Naive thymus-derived CD4-positive, alpha-beta T cell (primary cell): ENCODE data around the gene S100A14. TPM values are rescaled to one million over a fixed set of nuclear protein-coding genes. Genes with fewer than 3 reads are reported as not detected.

Experiments used
- ATAC-seq: fragments of 150-1000 bp; cut with Tn5 transposase; 2 replicates; pipeline ENCODE4 v1.10.0; 2021; ENCODE audit warnings: mild to moderate bottlenecking, moderate library complexity
- CTCF ChIA-PET: fragments of 350-600 bp; sonication (Branson Sonifier 250); formaldehyde crosslinking; loops from one replicate; lab custom pipeline; 2021; ENCODE audit warnings: antibody characterized with exemption; lab: Charles Lee
- POLR2A ChIA-PET: fragments of 350-600 bp; sonication (Branson Sonifier 250); formaldehyde crosslinking; loops from one replicate; lab custom pipeline; 2021; ENCODE audit warnings: antibody characterized with exemption, inconsistent platforms; lab: Charles Lee
- DNase-seq, 9 donors: peaks; one replicate each; pipeline versions ENCODE4 v3.0.0 to v3.0.0-alpha.2; 2020 to 2022; ENCODE audit warnings: mixed read lengths in 1 of 9
- H3K27ac ChIP-seq: one replicate; pipeline ENCODE4 v1.7.0; 2013; ENCODE audit warnings: mild to moderate bottlenecking, low read depth, low read length, moderate library complexity
- H3K27me3 ChIP-seq, 2 donors: one replicate each; pipeline ENCODE4 v1.7.0; 2013; ENCODE audit warnings: low read length in 2 of 2, mild to moderate bottlenecking in 2 of 2, moderate library complexity in 2 of 2; ENCODE audit not compliant: control insufficient read depth in 2 of 2, insufficient read depth in 2 of 2
- H3K36me3 ChIP-seq, 3 experiments: 1 replicate in 2 of 3; 2 replicates in 1 of 3; pipeline ENCODE4 v1.7.0; 2013; ENCODE audit warnings: low read length in 3 of 3, mild to moderate bottlenecking in 3 of 3, moderate library complexity in 1 of 3; ENCODE audit not compliant: insufficient read depth in 3 of 3, control insufficient read depth in 2 of 3
- H3K4me1 ChIP-seq, 2 donors: one replicate each; pipeline ENCODE4 v1.7.0; 2013; ENCODE audit warnings: low read length in 2 of 2, mild to moderate bottlenecking in 2 of 2, moderate library complexity in 1 of 2; ENCODE audit not compliant: control insufficient read depth in 2 of 2, insufficient read depth in 2 of 2
- H3K4me3 ChIP-seq: 2 replicates; pipeline ENCODE4 v1.7.0; 2013; ENCODE audit warnings: mild to moderate bottlenecking, low read length
- H3K9me3 ChIP-seq, 3 experiments: 1 replicate in 2 of 3; 2 replicates in 1 of 3; pipeline ENCODE4 v1.7.0; 2013; ENCODE audit warnings: low read length in 3 of 3; ENCODE audit not compliant: control insufficient read depth in 2 of 3
- H3K27ac Mint-ChIP-seq, 9 donors: one replicate each; pipeline ENCODE4 v1.8.0; 2020 to 2022; ENCODE audit warnings: mixed read lengths in 9 of 9, mild to moderate bottlenecking in 8 of 9, moderate library complexity in 5 of 9, inconsistent platforms in 2 of 9
- H3K27me3 Mint-ChIP-seq, 5 donors: one replicate each; pipeline ENCODE4 v1.8.0; 2021 to 2022; ENCODE audit warnings: mixed read lengths in 5 of 5, mild to moderate bottlenecking in 1 of 5
- H3K36me3 Mint-ChIP-seq, 5 donors: one replicate each; pipeline ENCODE4 v1.8.0; 2020 to 2022; ENCODE audit warnings: mixed read lengths in 5 of 5, mild to moderate bottlenecking in 3 of 5, inconsistent platforms in 1 of 5
- H3K4me1 Mint-ChIP-seq, 7 donors: one replicate each; pipeline ENCODE4 v1.8.0; 2020 to 2022; ENCODE audit warnings: mixed read lengths in 7 of 7, mild to moderate bottlenecking in 3 of 7, inconsistent platforms in 1 of 7
- H3K4me3 Mint-ChIP-seq, 10 donors: one replicate each; pipeline ENCODE4 v1.8.0; 2020 to 2022; ENCODE audit warnings: mild to moderate bottlenecking in 10 of 10, mixed read lengths in 10 of 10, moderate library complexity in 6 of 10, inconsistent platforms in 2 of 10
- H3K9me3 Mint-ChIP-seq, 11 donors: one replicate each; pipeline ENCODE4 v1.8.0; 2020 to 2022; ENCODE audit warnings: mixed read lengths in 11 of 11, mild to moderate bottlenecking in 4 of 11, inconsistent platforms in 1 of 11, moderate library complexity in 1 of 11
- intact Hi-C, 2 donors: fragments of 100-400 bp; cut with micrococcal nuclease; formaldehyde crosslinking; loops; one replicate each; pipeline ENCODE4 v1.15.1; 2023
- polyA plus RNA-seq, 2 donors: library from polyadenylated mRNA; unstranded; fragments of 300-500 nt; fragmentation: Illumina TruSeq; gene quantifications; one replicate each; pipeline ENCODE4 v1.2.3, GENCODE V29; 2021
- total RNA-seq, 6 experiments: library from RNA in 5 of 6; stranded (reverse) in 5 of 6; gene quantifications; 1 replicate in 5 of 6; 2 replicates in 1 of 6; pipeline ENCODE4 v1.2.3 and lab custom pipeline; 2021 to 2026

Gene S100A14
- total and polyA plus RNA-seq, 7 experiments from 2014 or later, result not detected

- H3K27ac ChIP-seq, result no peak overlapping the region
- intact Hi-C loops, result loop anchor here (5.0 to 10.0 kb wide), 4 partner anchors 98 to 292 kb away; partner anchors contain the start of genes GATAD2B (in 1 of the 2) and S100A9 (in 1 of the 2)
- H3K36me3 ChIP-seq, result peaks cover 0 to 8% (median 0%) of the 10 kb centered on the region in 3 experiments
- peaks cover 2 to 6% of the 10 kb centered on the region in 2 donors for H3K4me1 ChIP-seq
- H3K9me3 ChIP-seq, result no peaks in the 10 kb centered on the region
- H3K4me3 Mint-ChIP-seq, result no peak overlapping the region
- CTCF ChIA-PET, result interaction anchor here (0.7 kb wide), 1 partner anchor 120 kb away, joined by 3 read pairs; no protein-coding TSS in a partner anchor
- H3K27ac Mint-ChIP-seq, result peak overlapping the region in 2 of 9 donors; percentile 23 to 51
- DNase-seq, result no peak
- peaks cover 13 to 25% (median 22%) of the 10 kb centered on the region in 7 donors for H3K4me1 Mint-ChIP-seq
- H3K4me3 ChIP-seq, result no peak overlapping the region
- H3K9me3 Mint-ChIP-seq, result peaks cover 0 to 4% (median 0%) of the 10 kb centered on the region in 11 donors
- POLR2A ChIA-PET, result interaction anchor here (0.6 to 0.9 kb wide), 3 partner anchors 86 to 154 kb away, joined by 3 to 7 read pairs (median 4); partner anchors contain the start of gene S100A5
- peaks cover 0 to 9% (median 4%) of the 10 kb centered on the region in 5 donors for H3K36me3 Mint-ChIP-seq
- H3K27me3 Mint-ChIP-seq, result peaks cover 0 to 12% (median 3%) of the 10 kb centered on the region in 5 donors
- no peak for ATAC-seq
- peaks cover 0 to 2% of the 10 kb centered on the region in 2 donors for H3K27me3 ChIP-seq
Observed at GRCh38 chr1:153630384-153630783, 14.3 kb upstream of the S100A14 start.

GRCh38 chr1:153629971-153630370 lies 13.8 kb upstream of the S100A14 start:
- CTCF ChIA-PET, result no interaction called here

GRCh38 chr1:153629343-153629665 lies 13.2 kb upstream of the S100A14 start:
- no peak for ATAC-seq
- peaks cover 0 to 5% (median 0%) of the 10 kb centered on the region in 3 experiments for H3K36me3 ChIP-seq
- H3K4me3 ChIP-seq, result no peak overlapping the region
- DNase-seq, result no peak
- H3K4me3 Mint-ChIP-seq, result no peak overlapping the region
- peaks cover 0 to 4% (median 0%) of the 10 kb centered on the region in 11 donors for H3K9me3 Mint-ChIP-seq
- H3K9me3 ChIP-seq, result no peaks in the 10 kb centered on the region
- H3K4me1 ChIP-seq, result peaks cover 0 to 6% of the 10 kb centered on the region in 2 donors
- H3K27me3 Mint-ChIP-seq, result peaks cover 0 to 12% (median 3%) of the 10 kb centered on the region in 5 donors
- peaks cover 0 to 2% of the 10 kb centered on the region in 2 donors for H3K27me3 ChIP-seq
- peaks cover 0 to 6% (median 3%) of the 10 kb centered on the region in 5 donors for H3K36me3 Mint-ChIP-seq
- no peak overlapping the region for H3K27ac Mint-ChIP-seq
- intact Hi-C loops, result no loop called here
- CTCF ChIA-PET, result no interaction called here
- H3K27ac ChIP-seq, result no peak overlapping the region
- H3K4me1 Mint-ChIP-seq, result peaks cover 13 to 23% (median 15%) of the 10 kb centered on the region in 7 donors
- POLR2A ChIA-PET, result interaction anchor here (0.6 kb wide), 1 partner anchor 1831 kb away, joined by 3 read pairs; no protein-coding TSS in a partner anchor

More at GRCh38 chr1:153629971-153630370, 13.8 kb upstream of the S100A14 start:
- peak overlapping the region in 1 of 9 donors; percentile 51 for H3K27ac Mint-ChIP-seq
- H3K36me3 ChIP-seq, result peaks cover 0 to 8% (median 0%) of the 10 kb centered on the region in 3 experiments
- H3K9me3 Mint-ChIP-seq, result peaks cover 0 to 4% (median 0%) of the 10 kb centered on the region in 11 donors
- ATAC-seq (no peak), DNase-seq (no peak)
- POLR2A ChIA-PET, result interaction anchor here (0.8 to 0.9 kb wide), 2 partner anchors 86 to 89 kb away, joined by 3 to 4 read pairs; partner anchors contain the start of gene S100A5
- peaks cover 0 to 2% of the 10 kb centered on the region in 2 donors for H3K27me3 ChIP-seq
- H3K27me3 Mint-ChIP-seq, result peaks cover 0 to 12% (median 3%) of the 10 kb centered on the region in 5 donors
- no peak overlapping the region for H3K27ac ChIP-seq
- H3K4me1 ChIP-seq, result peaks cover 0 to 6% of the 10 kb centered on the region in 2 donors
- no peak overlapping the region for H3K4me3 ChIP-seq
- no peak overlapping the region for H3K4me3 Mint-ChIP-seq
- H3K9me3 ChIP-seq, result no peaks in the 10 kb centered on the region
- intact Hi-C loops, result loop anchor here (5.0 to 10.0 kb wide), 4 partner anchors 98 to 292 kb away; partner anchors contain the start of genes GATAD2B (in 1 of the 2) and S100A9 (in 1 of the 2)
- peaks cover 13 to 23% (median 19%) of the 10 kb centered on the region in 7 donors for H3K4me1 Mint-ChIP-seq
- H3K36me3 Mint-ChIP-seq, result peaks cover 0 to 9% (median 3%) of the 10 kb centered on the region in 5 donors

GRCh38 chr1:153628638-153629342 lies 12.7 kb upstream of the S100A14 start:
- intact Hi-C loops, result no loop called here
- Mint-ChIP-seq H3K4me3 (no peak overlapping the region), H3K27me3 (peaks cover 0 to 12% (median under 1%) of the 10 kb centered on the region in 5 donors), H3K36me3 (peaks cover 0 to 5% (median 0%) of the 10 kb centered on the region in 5 donors), H3K27ac (peak overlapping the region in 3 of 9 donors; percentile 22 to 55 (median 53)), H3K4me1 (peaks cover 9 to 25% (median 13%) of the 10 kb centered on the region in 7 donors), H3K9me3 (peaks cover 0 to 4% (median 0%) of the 10 kb centered on the region in 11 donors)
- H3K4me1 ChIP-seq, result peaks cover 0 to 6% of the 10 kb centered on the region in 2 donors
- no peak for ATAC-seq
- peaks cover 0 to 2% of the 10 kb centered on the region in 2 donors for H3K27me3 ChIP-seq
- CTCF ChIA-PET, result no interaction called here
- no peak for DNase-seq
- H3K9me3 ChIP-seq, result no peaks in the 10 kb centered on the region
- H3K4me3 ChIP-seq, result no peak overlapping the region
- POLR2A ChIA-PET, result interaction anchor here (0.6 to 0.9 kb wide), 2 partner anchors 13 to 1830 kb away, joined by 3 read pairs; no protein-coding TSS in a partner anchor
- no peaks in the 10 kb centered on the region for H3K36me3 ChIP-seq
- H3K27ac ChIP-seq, result no peak overlapping the region

GRCh38 chr1:153627715-153628626 lies 11.8 kb upstream of the S100A14 start, which contains the start of gene S100A1:
S100A1 (plus strand) TSS chr1:153628434; CDS start chr1:153630522, 2,088 bp downstream.
- peaks cover 0 to 7% (median 0%) of the 10 kb centered on the region in 5 donors for H3K36me3 Mint-ChIP-seq
- H3K36me3 ChIP-seq, result no peaks in the 10 kb centered on the region
- POLR2A ChIA-PET, result interaction anchor here (0.9 kb wide), 1 partner anchor 13 kb away, joined by 3 read pairs; no protein-coding TSS in a partner anchor
- peaks cover 0 to 2% (median 0%) of the 10 kb centered on the region in 11 donors for H3K9me3 Mint-ChIP-seq
- peak; percentile 4 for ATAC-seq
- H3K27me3 Mint-ChIP-seq, result peaks cover 0 to 12% (median 0%) of the 10 kb centered on the region in 5 donors
- H3K4me3 ChIP-seq, result no peak within 1 kb of the TSS
- peaks cover 0 to 2% of the 10 kb centered on the region in 2 donors for H3K27me3 ChIP-seq
- H3K4me1 ChIP-seq, result no peaks in the 10 kb centered on the region
- no peak within 1 kb of the TSS for H3K27ac ChIP-seq
- no peaks in the 10 kb centered on the region for H3K9me3 ChIP-seq
- CTCF ChIA-PET, result no interaction called here
- peak within 1 kb of the TSS in 2 of 10 donors; percentile 23 to 56 for H3K4me3 Mint-ChIP-seq
- H3K4me1 Mint-ChIP-seq, result peaks cover under 1 to 20% (median 6%) of the 10 kb centered on the region in 7 donors
- intact Hi-C loops, result no loop called here
- DNase-seq, result no peak
- H3K27ac Mint-ChIP-seq, result peak within 1 kb of the TSS in 3 of 9 donors; percentile 22 to 74 (median 53)
